Measurements from ENCODE around the gene FBXO28.

DNA sequence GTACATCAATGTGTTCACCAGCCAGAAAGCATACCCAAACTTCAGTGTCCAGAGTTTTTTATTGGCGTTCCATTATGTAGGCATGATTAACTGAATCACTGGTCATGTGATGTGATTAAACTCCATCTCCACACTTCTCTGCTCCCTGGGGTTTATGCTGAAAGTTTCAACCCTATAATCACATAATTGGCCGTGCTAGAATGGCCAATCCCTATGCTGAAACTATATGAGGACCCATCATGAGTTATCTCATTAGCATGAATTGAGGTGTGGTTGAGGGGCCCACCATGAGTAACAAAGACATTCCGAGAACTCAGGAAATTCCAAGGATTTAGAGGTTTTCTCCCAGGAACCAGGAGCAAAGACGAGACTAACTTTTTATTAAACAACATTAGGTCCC lies 31.8 kb upstream of the FBXO28 start:
- TF ChIP-seq, protein P1, sequence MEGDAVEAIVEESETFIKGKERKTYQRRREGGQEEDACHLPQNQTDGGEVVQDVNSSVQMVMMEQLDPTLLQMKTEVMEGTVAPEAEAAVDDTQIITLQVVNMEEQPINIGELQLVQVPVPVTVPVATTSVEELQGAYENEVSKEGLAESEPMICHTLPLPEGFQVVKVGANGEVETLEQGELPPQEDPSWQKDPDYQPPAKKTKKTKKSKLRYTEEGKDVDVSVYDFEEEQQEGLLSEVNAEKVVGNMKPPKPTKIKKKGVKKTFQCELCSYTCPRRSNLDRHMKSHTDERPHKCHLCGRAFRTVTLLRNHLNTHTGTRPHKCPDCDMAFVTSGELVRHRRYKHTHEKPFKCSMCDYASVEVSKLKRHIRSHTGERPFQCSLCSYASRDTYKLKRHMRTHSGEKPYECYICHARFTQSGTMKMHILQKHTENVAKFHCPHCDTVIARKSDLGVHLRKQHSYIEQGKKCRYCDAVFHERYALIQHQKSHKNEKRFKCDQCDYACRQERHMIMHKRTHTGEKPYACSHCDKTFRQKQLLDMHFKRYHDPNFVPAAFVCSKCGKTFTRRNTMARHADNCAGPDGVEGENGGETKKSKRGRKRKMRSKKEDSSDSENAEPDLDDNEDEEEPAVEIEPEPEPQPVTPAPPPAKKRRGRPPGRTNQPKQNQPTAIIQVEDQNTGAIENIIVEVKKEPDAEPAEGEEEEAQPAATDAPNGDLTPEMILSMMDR (IDR thresholded peaks at IDR 0.05), result no peak
- no peak for TF ChIP-seq POLR2A (IDR thresholded peaks at IDR 0.05)
- TF ChIP-seq EP300 (IDR thresholded peaks at IDR 0.05), result no peak
- TF ChIP-seq POLR2AphosphoS5 (IDR thresholded peaks at IDR 0.05), result no peak

All from stomach (tissue), 4 donors.